Occipital lobe (tissue), 2 donors: Measurements from ENCODE around the gene INPP4B. TPM values are rescaled to one million over a fixed set of nuclear protein-coding genes. Genes with fewer than 3 reads are reported as not detected.

Experiments
- DNase-seq: peaks from one replicate; lab custom pipeline; 2025; lab: John Stamatoyannopoulos, UW
- total RNA-seq: library from RNA; depleted of rRNA; stranded (reverse); fragments of >200 nt; gene quantifications from one replicate; pipeline ENCODE4 v1.2.3, GENCODE V29; 2014

Gene INPP4B
- total RNA-seq, 1 donor from 2014 or later, result 6.7 TPM

DNA sequence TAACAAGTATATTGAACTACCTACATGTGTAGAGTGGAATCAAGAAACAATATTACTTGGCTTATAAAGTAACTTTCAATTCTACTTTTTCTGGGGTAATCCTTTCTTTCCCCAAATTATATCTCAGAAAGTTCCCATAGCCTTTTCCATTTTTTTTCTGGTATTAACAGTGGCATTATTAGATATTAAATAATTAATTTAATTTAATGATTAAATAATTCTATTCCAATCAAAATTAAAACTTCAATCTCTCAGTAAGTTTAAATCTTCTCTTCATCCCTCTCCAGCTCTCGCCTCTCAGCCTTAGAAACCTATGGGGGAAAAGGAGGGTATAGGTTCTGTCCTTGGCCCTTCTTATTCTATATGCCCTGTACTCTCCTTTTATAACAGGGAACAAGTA, 262.4 kb downstream of the INPP4B start:
- DNase-seq, result no peak

DNA sequence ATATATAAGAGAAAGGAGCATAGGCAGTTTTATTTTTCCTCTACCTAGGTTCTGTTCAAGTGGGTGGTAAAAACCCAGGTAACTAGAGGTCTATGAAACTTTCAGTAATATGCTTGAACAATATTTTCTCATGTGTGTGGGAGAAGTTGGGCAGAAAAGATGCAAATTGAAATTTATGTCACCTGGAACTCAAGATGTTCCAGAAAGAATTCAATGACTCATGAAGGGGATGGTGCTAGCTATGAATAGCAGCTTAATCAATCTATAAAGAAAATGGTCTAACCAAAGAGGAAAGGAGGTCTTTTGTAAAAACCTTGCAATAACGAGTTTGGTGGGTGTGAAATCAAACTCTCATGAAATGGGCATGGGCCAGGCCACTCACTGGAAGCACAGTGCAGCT, 263.8 kb downstream of the INPP4B start:
- no peak for DNase-seq

DNA sequence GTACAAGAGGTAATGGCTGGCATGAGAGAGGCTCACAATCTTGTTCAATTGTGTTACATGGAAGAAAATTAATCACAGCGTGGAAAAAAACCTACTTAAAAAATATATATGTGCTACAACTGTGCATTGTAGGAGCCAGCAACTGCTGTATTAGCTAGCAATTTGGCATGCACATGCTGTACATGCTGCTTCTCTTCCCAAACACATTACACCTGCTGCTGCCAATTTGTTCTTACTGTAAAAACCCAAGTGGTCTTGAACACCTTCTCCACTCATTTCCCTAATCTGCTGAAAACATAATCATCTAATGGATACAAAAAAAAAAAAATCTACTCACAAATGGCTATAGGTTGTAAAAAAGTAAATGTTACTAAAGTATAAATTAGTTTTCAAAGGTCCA, 264.2 kb downstream of the INPP4B start:
- DNase-seq, result no peak

DNA sequence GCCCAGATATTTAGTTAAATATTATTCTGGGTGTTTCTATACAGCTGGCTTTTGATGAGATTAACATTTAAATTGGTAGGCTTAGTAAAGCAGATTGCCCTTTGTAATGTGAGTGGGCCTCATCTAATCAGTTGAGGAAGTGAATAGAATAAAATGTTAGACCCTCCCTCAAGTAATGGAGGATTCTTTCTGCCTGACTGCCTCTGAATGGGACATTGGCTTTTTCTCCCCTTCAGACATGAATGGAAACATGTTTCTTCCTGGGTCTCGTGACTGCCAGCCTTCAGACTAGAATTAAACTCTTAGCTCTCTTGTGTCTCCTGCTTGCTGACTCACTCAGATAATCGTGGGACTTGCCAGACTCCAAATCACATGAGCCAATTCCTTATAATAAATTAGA, 266.7 kb downstream of the INPP4B start:
- DNase-seq, result no peak

DNA sequence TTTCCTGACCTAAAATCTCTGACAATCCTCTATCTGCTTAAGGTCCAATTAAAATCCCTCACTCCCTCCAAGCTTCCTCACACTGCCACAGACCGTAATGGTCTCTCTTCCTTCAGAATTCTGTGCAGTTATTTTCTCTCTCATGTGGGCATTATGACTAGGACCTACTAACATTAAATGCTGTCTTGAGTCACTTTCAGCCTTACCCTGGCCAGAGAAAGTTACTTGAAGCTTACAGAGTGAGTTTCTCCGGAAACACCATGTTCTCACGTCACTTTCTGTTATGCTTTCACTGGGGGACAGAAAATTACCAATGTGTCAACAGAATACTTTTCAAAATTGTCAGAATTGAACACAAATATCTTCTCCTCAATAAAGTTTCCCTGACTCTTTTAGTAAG, 271.8 kb downstream of the INPP4B start:
- no peak for DNase-seq

DNA sequence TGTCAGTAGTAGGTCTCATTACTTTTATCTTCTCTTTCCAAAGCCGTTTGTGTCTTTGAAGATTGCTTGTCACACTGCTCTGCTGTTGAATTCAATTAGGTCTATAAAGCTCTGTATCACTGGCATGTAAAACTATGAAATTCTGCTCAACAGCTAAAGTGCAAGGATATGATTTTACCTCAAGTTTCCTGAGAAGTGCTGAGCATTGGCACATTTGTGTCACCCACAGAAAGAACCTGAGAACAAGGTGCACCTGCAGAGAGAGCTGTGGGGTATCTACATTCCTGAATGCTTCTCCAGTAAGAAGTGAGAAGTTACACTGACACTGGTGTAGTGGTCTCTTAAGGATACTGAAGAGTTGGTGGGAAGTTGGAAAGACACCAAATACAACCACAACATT, 274.0 kb downstream of the INPP4B start:
- no peak for DNase-seq

DNA sequence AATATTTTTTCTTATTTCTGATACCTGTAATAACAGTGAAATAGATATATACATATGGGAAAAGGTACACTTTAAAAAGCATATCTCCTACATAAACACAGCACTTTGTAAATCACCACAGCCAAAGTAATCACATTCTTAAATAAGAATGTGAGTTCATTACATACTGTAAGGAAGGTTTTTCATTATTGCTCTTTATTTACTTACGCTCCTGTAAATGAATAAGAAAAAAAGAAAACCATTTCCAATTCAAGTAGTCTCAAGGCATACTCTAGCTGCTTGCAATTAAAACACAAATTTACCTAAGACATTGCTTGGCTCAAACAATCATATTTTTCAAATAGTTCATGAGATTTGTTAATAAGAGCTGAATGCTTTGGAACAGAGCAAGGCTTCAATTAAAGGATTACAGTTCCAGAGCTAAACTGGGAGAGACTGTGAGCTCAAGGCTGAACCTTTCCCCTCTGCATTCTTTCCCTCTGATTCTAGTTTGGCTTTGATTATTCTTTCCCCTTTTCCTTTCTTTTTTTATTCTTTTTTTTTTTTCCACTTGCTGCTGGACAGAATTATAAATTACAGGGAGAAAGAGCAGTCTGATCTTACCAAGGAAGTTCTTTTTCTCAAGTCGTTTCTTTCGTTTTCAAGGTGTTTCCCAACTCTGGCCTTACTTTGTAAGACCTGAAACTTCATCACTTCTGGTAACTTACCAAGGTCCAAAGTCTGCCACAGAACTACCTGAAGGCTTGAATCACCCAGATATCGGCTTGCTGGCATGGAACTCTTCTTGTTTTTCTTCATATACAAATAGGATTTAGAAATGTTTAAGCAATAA, 278.3 kb downstream of the INPP4B start:
- DNase-seq, result no peak

DNA sequence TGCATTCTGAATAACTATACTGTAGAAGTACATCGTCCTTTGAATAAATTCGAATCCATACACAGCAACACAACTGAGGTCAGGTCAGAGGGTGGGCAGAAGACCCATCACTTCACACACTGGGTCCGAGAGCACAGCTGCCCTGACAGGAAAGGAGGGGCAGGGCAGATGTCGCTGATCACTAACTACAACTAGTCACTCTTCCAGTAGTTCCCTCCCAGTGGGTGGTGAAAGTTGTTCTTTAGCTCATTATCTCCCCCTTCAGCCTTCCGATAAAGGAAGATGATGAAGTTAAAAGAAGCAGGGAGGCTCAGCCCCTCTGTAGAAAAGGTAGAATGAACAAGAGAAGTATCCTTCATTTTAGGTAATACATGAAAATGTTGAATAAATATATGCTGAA, 278.9 kb downstream of the INPP4B start:
- DNase-seq, result no peak

DNA sequence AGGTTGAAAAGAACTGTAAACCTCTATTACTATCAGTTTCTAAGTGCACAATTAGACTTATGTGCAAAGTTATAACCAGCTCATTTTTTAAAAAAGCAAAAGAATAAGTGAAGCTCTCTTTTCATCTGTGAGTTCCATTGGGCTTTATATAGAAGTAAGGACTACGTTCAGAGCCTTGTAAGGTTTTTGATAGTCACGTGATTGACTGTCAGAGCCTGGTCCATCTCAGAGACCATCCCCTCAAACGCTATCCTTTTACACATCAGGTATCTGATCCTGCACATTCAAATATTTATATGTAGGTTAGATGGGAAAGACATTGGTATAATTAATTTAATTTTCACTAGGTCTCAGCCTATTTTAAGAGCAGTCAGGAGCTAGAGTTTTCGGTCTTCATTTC, 279.3 kb downstream of the INPP4B start:
- no peak for DNase-seq

DNA sequence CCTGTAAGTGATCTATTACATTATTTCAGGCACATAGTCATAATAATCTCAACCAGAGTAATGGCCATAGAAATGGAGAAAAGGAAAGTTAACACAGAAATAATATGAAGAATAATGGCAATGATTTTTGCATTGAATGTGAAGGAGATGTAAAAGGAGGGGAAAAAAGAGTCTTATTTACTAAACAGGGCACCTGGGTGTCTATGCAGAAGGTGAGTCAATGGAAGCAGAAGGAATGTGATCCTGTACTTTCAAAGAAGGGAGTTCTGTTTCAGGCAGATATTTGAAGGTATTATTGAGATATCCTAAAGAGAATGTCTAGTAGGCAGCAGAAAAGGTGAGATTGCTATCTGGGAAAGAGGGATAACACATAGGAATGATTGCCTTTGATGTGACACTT, 279.9 kb downstream of the INPP4B start:
- no peak for DNase-seq

DNA sequence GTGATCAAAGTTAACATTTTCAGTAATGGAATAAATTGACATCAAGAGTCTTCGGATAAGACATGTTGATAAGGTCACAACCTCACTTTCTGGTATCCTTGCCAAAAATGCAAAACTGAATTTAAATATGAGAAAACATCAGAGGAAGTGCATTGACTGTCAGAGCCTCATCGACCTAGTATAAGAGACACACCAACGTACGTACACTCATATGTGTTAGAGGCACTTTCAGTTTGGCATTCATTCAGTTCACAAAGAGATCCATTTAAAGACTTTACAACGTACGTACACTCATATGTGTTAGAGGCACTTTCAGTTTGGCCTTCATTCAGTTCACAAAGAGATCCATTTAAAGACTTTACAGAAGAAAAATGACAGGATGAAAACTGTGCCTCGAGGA, 280.3 kb downstream of the INPP4B start:
- DNase-seq, result no peak

DNA sequence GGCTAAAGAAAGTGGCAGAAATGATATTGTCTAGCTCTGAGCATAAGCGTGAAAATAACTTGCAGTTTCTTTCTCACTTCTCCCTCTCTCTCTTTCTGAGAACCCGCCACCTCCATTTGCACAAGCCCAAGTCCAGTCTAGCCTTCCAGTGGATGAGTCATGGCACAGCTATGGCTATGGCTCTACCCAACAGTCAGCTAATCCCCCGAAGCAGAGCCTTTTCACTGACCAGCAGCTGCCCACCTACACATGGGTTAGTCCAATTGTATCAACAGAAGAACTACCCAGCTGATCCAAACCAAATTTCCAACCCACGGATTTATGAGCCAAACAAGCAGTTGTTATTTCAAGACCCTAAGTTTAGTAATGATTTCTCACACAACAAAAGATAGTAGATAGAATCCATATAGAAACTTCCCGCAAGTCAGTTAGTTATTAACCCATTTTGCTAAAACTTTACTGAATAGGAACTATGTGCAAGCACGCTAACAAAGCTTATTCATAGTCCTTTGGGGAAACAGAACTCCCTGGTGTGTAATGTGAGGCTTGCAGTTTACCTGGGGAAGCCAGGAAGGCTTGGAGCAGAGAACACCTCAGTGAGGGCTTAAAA, 282.3 kb downstream of the INPP4B start:
- no peak for DNase-seq

DNA sequence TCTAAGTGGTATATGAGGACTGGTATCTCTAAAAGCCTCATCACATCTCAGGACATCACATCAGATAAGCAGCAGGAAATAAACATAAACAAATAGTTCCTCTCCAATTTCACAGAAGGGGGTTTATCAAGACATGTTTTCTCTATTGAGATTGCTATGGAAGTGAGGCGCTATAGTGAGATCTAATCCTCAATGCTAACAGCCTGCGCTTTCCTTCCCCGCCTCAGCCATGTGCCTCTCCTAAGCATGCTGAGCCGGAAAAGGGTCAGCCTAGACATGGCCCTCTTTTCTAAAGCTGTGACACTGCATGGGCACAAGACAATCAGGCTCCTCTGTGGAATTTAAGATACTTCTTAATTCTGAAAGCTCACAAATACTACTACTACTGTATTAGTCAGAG, 286.1 kb downstream of the INPP4B start:
- DNase-seq, result no peak

DNA sequence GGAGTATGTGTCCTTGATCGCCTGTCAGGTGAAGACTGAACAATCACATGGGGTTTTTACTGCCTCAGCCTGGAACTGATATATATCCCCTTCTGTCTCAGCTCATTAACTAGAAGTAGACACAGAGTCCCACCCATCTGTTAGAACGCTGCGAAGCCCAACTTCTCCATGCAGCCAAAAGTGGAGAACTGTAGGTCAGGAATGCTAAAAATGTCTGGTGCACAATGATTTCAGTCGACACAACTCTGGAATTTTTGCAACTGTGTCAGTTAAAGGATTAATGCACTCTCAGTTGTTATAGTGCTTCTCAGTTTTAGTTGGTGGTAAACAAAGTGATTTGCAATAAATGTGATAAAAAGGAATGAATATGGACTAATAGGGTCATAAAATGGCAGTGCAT, 287.2 kb downstream of the INPP4B start:
- DNase-seq, result no peak

DNA sequence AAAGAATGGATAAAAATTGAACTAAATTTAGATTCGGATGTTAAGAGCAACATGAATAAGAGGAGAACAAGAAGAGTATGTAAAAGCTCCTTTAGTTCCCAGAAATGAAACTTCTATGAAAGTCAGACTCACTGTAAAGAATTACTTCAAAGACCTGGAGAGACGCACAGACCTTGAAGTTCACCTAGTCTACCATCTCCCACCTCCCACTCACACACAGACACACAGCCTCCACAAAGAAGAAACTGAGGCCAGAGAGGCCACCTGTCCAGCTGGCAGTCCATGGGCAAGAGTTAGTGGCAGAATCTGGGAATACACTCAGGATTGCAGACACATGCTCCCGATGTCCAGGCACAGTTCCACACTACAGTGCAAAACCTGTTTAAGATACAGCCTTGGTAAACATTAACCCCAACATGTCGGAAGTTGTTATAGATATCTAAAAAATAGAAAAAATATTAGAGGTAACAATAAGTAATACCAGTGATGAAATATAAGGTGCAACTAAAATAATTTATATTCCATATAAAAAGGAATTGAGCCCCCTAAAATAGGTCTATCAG, 288.8 kb downstream of the INPP4B start:
- DNase-seq, result no peak

DNA sequence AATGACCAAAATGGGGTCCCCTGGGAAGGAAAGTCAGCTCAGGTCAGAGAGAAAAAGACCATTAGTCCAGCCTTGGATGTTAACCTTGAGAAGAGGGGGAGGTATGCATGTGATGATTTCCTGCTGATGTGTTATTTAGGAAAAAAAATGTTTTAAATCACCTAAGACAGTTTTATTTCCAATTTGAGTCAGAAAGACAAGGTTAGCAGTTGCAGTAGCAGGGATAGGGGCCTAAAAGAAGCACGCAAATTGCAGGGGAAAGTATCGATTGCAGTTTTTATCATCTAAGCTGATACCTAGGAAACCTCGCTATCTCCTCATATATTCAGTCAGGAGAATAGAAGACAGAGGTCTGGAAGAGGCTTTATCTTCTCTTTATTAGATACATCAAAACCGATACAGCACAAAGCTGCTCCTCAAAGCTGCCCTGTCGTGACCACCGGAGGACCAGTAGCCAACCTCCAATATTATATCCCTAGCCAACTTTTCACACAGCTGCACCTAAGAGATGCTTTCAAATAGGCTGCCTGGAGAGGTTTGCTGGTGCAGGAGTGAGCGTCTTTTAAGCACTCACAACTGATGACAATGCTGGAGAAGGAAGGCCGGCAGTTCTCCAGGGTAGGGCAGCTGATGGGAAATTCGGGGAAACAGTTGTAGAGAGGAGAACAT, 289.4 kb downstream of the INPP4B start:
- no peak for DNase-seq

DNA sequence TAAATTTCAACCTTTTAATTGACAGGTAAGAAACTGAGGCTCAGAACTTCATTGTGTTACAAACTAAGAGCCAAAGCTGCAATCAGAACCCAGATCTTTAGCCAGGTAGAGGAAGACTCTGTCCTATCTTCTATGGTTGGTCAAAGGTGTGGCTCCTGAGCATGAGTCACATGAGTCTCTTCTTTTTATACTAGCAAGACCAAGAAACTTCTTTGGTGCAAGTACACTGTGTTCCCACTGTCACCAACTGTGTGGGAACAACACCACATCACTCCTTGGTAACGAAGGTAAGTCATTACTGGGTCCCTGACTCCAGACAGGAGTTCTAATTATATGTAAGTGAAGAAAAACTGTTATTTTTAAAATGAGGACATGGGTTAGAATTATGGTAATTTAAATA, 290.1 kb downstream of the INPP4B start:
- no peak for DNase-seq

DNA sequence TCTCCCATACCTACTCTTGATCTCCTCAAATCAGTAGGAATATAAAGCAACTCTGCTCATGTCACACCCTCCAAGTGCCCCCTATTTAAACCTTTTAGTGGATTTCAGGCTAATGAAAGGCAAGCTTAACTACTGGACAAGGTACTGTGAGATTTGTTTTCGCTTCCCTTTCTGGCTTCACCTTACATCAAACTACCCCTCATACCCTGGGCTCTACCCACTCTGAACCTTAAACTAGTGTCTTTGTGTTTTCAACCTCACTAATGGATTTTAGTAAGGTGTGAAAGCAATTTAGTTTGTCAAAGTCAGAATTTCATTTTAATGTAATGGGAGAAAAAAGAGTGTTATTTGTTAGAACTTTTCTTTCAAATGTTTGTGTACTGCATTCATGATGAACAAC, 291.7 kb downstream of the INPP4B start:
- no peak for DNase-seq

DNA sequence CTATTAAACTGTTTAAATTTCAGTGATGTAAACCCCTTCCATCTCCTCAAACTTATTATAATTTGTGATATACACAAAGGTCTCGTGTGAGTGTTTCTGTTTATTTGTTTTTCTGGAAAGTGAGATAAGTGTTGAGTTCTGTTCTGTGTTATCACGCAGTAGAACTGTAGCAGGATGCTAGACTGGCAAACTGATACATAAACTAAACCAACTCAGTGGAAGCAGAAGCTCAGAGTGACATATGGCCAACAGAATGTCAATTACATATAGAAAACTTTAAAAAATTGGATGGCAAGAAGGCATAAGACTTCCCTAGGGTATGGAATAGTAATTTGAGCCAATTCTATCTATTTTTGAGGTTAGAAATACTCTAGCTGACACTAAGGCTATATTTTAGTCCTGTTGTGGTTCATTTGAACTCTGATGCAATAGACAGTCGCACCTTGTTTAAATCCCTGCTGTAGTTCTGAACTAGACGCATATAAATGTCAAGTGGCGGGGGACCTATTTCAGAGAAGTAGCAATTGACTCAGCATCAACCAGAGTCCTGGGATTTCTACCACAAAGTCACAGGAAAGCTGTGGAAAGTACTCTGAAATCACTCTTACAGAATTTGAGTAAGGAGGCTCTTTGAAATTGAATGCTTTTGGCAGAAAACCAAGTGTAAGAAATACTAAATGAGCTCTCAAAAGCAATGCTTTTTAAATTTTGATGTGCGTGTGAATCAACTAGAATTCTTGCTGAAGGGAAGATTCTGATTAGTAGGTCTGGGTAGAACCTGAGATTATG, 294.4 kb downstream of the INPP4B start:
- no peak for DNase-seq

DNA sequence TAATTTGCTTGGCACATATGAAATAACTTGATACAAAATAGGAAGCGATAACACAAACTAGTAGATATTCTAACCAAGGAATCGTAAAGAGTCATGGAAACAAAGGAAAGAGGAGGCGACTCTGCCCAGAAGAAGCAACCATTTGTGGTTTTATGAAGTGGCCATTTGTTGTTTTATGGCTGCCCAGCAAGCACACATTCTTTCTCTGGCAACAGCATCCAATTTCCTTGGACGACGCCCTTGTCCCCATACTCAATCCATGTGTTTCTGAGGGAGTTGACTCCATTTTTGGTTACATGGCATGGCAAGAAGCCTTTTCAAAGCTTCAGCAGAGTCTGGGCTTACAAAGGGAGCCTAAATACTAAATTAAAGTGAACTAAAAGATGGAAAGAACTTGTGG, 295.1 kb downstream of the INPP4B start:
- DNase-seq, result no peak

DNA sequence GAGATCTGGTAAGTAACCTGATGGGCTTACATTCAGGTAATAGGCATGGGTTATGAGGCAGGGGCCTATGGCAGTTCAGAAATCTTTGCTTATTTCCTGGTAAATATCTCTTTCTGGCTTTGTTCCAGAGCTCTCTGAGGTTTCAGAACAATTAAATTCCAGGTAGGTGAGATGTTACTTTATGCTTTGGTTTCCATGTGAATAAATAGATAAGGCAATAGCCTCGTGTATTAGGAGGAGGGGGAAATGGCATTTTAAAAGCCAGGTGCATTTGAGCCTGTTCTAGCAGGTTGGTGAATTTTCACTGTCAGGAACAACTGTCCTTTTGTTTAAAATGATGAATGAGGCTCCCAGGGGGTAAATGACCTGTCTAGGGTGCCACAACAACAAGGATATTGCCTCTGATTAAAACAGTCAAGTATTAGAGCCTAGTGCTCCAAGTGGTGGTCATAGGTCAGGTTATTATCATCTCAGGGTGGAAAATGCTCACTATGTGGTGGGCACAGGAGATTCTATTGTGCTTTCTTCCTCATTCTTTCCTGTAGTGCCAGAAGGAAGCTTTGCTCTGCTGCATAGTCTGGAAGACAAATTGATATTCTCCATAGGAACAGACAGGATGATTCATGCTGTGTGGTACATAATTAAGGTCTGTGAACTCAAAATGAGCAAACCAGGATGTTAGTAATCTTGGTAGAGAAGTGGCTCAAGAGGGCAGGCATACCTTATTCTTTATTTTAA, 296.2 kb downstream of the INPP4B start:
- no peak for DNase-seq
